B cell (primary cell): Measurements from ENCODE around the gene ENSA. TPM values are rescaled to one million over a fixed set of nuclear protein-coding genes. Genes with fewer than 3 reads are reported as not detected.
"Not testable (repeated sequence)": the region's sequence is repeated elsewhere in the genome, so short reads cannot be mapped to it uniquely, and the experiment has no call there.

ENCODE experiments used
- ATAC-seq: fragments of 200-7000 bp; cut with Tn5 transposase; one replicate; pipeline ENCODE4 v1.10.0; 2021; ENCODE audit warnings: low read depth, mild to moderate bottlenecking, moderate number of reproducible peaks, moderate library complexity
- CTCF ChIA-PET: fragments of 350-600 bp; sonication (Branson Sonifier 250); formaldehyde crosslinking; loops from one replicate; lab custom pipeline; 2021; ENCODE audit warnings: antibody characterized with exemption, inconsistent platforms; lab: Charles Lee
- POLR2A ChIA-PET: fragments of 350-600 bp; sonication (Branson Sonifier 250); formaldehyde crosslinking; loops from one replicate; lab custom pipeline; 2021; ENCODE audit warnings: antibody characterized with exemption; lab: Charles Lee
- DNase-seq: peaks from one replicate; pipeline ENCODE4 v3.0.0; 2013
- H2AFZ ChIP-seq: 2 replicates; pipeline ENCODE4 v1.6.1; 2012; ENCODE audit warnings: mild to moderate bottlenecking, low read depth, low read length; ENCODE audit not compliant: insufficient read depth, poor library complexity, severe bottlenecking
- H3K27ac ChIP-seq, 2 donors: 1 replicate in 1 of 2; 2 replicates in 1 of 2; pipeline ENCODE4 v1.5.1; 2012 to 2013; ENCODE audit warnings: low read length in 2 of 2, mild to moderate bottlenecking in 2 of 2, moderate library complexity in 1 of 2
- H3K27me3 ChIP-seq, 4 experiments: fragments of 200-600 bp in 1 of 4; sonication (generic) in 1 of 4; replicated peaks in 1 of 4; 1 replicate in 2 of 4; 2 replicates in 2 of 4; pipeline versions ENCODE4 v1.6.1 to v1.7.0; 2013 to 2016; ENCODE audit warnings: low read length in 3 of 4, mild to moderate bottlenecking in 2 of 4, mixed read lengths in 1 of 4, moderate library complexity in 1 of 4; ENCODE audit not compliant: insufficient read depth in 4 of 4, control insufficient read depth in 3 of 4; ENCODE audit errors: control extremely low read depth in 1 of 4
- H3K36me3 ChIP-seq, 2 experiments: replicated peaks in 1 of 2; 1 replicate in 1 of 2; 2 replicates in 1 of 2; pipeline versions ENCODE4 v1.6.1 to v1.7.1; 2013; ENCODE audit warnings: low read length in 1 of 2; ENCODE audit not compliant: insufficient read depth in 2 of 2, control insufficient read depth in 1 of 2; ENCODE audit errors: control extremely low read depth in 1 of 2, extremely low read depth in 1 of 2
- H3K4me1 ChIP-seq, 2 donors: fragments of 200-600 bp in 1 of 2; sonication (generic) in 1 of 2; 1 replicate in 1 of 2; 2 replicates in 1 of 2; pipeline versions ENCODE4 v1.5.1 to v1.6.1; 2013 to 2017; ENCODE audit warnings: low read length in 2 of 2; ENCODE audit not compliant: control insufficient read depth in 2 of 2, insufficient read depth in 2 of 2
- H3K4me2 ChIP-seq: replicated peaks from 2 replicates; pipeline ENCODE3; 2012; ENCODE audit warnings: mild to moderate bottlenecking, low read depth, low read length; ENCODE audit not compliant: poor library complexity, severe bottlenecking
- H3K4me3 ChIP-seq, 5 experiments: fragments of 200-600 bp in 1 of 5; sonication (generic) in 1 of 5; 1 replicate in 3 of 5; 2 replicates in 2 of 5; pipeline versions ENCODE4 v1.5.1 to v1.7.0; 2011 to 2016; ENCODE audit warnings: low read length in 4 of 5, mild to moderate bottlenecking in 4 of 5, low read depth in 2 of 5, control low read depth in 1 of 5, moderate library complexity in 1 of 5; ENCODE audit not compliant: insufficient read depth in 1 of 5; ENCODE audit errors: control extremely low read depth in 1 of 5, extremely low read depth in 1 of 5
- H3K79me2 ChIP-seq: fragments of 200-600 bp; sonication (generic); one replicate; pipeline ENCODE4 v1.6.0; 2016; ENCODE audit warnings: low read length; ENCODE audit not compliant: control insufficient read depth, insufficient read depth
- H3K9ac ChIP-seq: fragments of 200-600 bp; sonication (generic); 2 replicates; pipeline ENCODE4 v1.6.1; 2017; ENCODE audit warnings: mild to moderate bottlenecking, low read length, moderate library complexity
- H3K9me3 ChIP-seq, 3 donors: one replicate each; pipeline versions ENCODE4 v1.6.1 to v1.7.1; 2013; ENCODE audit warnings: low read length in 2 of 3; ENCODE audit not compliant: control insufficient read depth in 2 of 3, insufficient read depth in 1 of 3; ENCODE audit errors: control extremely low read depth in 1 of 3
- H4K20me1 ChIP-seq: 2 replicates; pipeline ENCODE4 v1.6.0; 2012; ENCODE audit warnings: mild to moderate bottlenecking, low read length; ENCODE audit not compliant: insufficient read depth, control insufficient read depth, poor library complexity, severe bottlenecking
- H3K27ac Mint-ChIP-seq: one replicate; pipeline ENCODE4 v1.8.0; 2021; ENCODE audit warnings: mixed read lengths
- H3K27me3 Mint-ChIP-seq: one replicate; pipeline ENCODE4 v1.8.0; 2021; ENCODE audit warnings: mixed read lengths
- H3K4me1 Mint-ChIP-seq: one replicate; pipeline ENCODE4 v1.8.0; 2021; ENCODE audit warnings: mixed read lengths
- H3K4me3 Mint-ChIP-seq: one replicate; pipeline ENCODE4 v1.8.0; 2021; ENCODE audit warnings: mixed read lengths
- H3K9me3 Mint-ChIP-seq: one replicate; pipeline ENCODE4 v1.8.0; 2022; ENCODE audit warnings: mixed read lengths; ENCODE audit not compliant: insufficient read depth
- CTCF ChIP-seq: fragments of 200-600 bp; IDR thresholded peaks from one replicate; pipeline ENCODE4 v1.8.0; 2022; ENCODE audit warnings: antibody characterized with exemption, mild to moderate bottlenecking
- EZH2 ChIP-seq: IDR thresholded peaks from 2 replicates; pipeline ENCODE4 v1.6.1; 2012; ENCODE audit warnings: borderline replicate concordance, low read depth, mild to moderate bottlenecking, moderate library complexity, low read length; ENCODE audit not compliant: insufficient read depth, poor library complexity, severe bottlenecking
- WGBS: methylation state at CpG from one replicate; pipeline ENCODE4 v1.1.5; 2013; ENCODE audit warnings: missing lambda C conversion rate; ENCODE audit not compliant: insufficient coverage; 5-methylcytosine and 5-hydroxymethylcytosine counted together
- intact Hi-C: fragments of 100-400 bp; cut with micrococcal nuclease; formaldehyde crosslinking; loops from one replicate; pipeline ENCODE4 v1.10.0; 2022
- polyA plus RNA-seq: library from polyadenylated mRNA; depleted of rRNA; stranded (reverse); fragments of >200 nt; gene quantifications from 2 replicates; pipeline ENCODE4 v1.2.3, GENCODE V29; 2012
- total RNA-seq, 2 donors: library from RNA; stranded (reverse); fragments of 120-200 nt in 1 of 2; gene quantifications; 1 replicate in 1 of 2; 2 replicates in 1 of 2; pipeline versions ENCODE4 v1.2.3 to v1.2.4, GENCODE V29; 2013 to 2022

The ENSA gene
- total and polyA plus RNA-seq, 2 donors (not counting 1 experiment from before 2014, with no cell fraction given) = 85.5 to 115 TPM

DNA sequence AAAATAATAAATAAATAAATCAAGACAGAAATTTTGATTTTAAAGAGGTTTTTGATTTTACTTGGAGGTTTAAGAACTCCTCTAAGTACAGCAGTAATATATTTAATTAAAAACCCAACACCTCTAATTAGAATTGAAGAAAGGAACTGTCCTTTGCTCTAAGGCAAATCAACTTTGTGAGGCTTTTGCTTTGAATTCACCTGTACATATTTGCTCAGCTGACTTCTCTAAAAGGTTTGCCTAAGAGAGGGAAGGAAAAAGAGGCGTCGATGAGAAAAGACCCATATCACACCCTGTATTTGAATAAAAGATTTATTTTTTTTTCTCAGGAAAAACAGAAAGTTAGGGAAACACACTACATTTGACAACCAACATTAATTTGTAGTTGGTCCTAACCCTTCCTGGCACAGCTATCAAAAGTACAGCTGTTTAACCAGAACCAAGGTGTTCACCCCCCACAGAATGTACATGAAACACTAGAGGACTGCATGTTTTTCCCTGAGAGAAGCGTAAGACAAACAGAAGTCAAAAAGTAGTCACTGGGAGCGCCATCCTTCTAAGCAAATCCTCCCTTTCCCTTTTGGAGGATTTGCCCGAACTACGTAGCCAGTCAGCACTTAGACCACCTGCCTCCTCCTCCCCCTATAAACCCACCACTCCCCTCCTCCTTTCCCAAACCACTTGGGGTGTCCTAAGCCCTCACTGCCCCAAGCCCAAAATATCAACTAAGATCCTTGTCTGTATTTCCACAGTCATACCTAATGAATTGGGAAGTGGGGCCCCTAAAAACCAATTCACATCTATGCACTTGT lies 54.9 kb downstream of the ENSA start:
- peaks cover 93% of the 10 kb centered on the region for H3K79me2 ChIP-seq
- ChIA-PET CTCF (interaction anchor here (0.6 to 19.2 kb wide), 3 partner anchors 13 to 47 kb away, joined by 3 to 497 read pairs (median 157); no protein-coding TSS in a partner anchor), POLR2A (interaction anchor here (0.9 to 11.2 kb wide), 2 partner anchors 10 to 41 kb away, joined by 4 to 371 read pairs; no protein-coding TSS in a partner anchor)
- no peak for ATAC-seq
- no peaks in the 10 kb centered on the region for H3K27me3 ChIP-seq
- no peaks in the 10 kb centered on the region for H3K9me3 ChIP-seq
- H3K36me3 ChIP-seq = peaks cover 1 to 78% of the 10 kb centered on the region in 2 experiments
- Mint-ChIP-seq H3K4me1 (peaks cover 67% of the 10 kb centered on the region), H3K9me3 (no peaks in the 10 kb centered on the region), H3K27ac (peak overlapping the region; percentile 83), H3K4me3 (peak overlapping the region; percentile 99), H3K27me3 (no peaks in the 10 kb centered on the region)
- peaks cover 67 to 72% of the 10 kb centered on the region in 2 donors for H3K4me1 ChIP-seq
- H4K20me1 ChIP-seq = peaks cover 69% of the 10 kb centered on the region
- intact Hi-C loops = loop anchor here (1.0 kb wide), 1 partner anchor 37 kb away; no protein-coding TSS in a partner anchor
- peak; percentile 20 for DNase-seq
- peak overlapping the region; percentile 94 for H3K9ac ChIP-seq
- H3K27ac ChIP-seq = peak overlapping the region; percentile 29 to 97
- peak overlapping the region; percentile 76 to 100 (median 98) for H3K4me3 ChIP-seq
- H3K4me2 ChIP-seq = peak overlapping the region; percentile 86
- no peak for TF ChIP-seq CTCF
- TF ChIP-seq EZH2 = no peak
- no peak overlapping the region for H2AFZ ChIP-seq
- 63% methylated on average over 4 of the region's 6 CpGs for WGBS

DNA sequence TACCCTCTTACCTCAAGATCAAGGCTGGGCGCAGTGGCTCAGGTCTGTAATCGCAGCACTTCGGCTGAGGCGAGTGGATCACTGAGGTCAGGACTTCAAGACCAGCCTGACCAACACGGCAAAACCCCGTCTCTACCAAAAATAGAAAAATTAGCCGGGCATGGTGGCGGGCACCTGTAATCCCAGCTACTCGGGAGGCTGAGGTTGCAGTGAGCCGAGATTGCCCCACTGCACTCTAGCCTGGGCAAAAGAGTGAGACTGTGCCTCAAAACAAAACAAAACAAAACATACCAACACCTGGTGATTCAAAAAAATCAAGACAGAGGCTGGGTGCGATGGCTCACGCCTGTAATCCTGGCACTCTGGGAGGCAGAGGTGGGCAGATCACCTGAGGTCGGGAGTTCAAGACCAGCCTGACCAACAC lies 55.8 kb downstream of the ENSA start:
- H3K27ac ChIP-seq = peak overlapping the region; percentile 66 to 99
- Mint-ChIP-seq H3K4me3 (peak overlapping the region; percentile 74), H3K27ac (peak overlapping the region; percentile 79), H3K4me1 (peaks cover 74% of the 10 kb centered on the region)
- H4K20me1 ChIP-seq = peaks cover 62% of the 10 kb centered on the region
- not testable (repeated sequence) for H3K27me3 Mint-ChIP-seq, ATAC-seq, DNase-seq, H2AFZ ChIP-seq, H3K9me3 Mint-ChIP-seq, H3K9me3 ChIP-seq, H3K27me3 ChIP-seq
- CTCF ChIA-PET = interaction anchor here (0.6 to 19.2 kb wide), 3 partner anchors 12 to 47 kb away, joined by 3 to 497 read pairs (median 157); no protein-coding TSS in a partner anchor
- peaks cover 75 to 80% of the 10 kb centered on the region in 2 donors for H3K4me1 ChIP-seq
- H3K36me3 ChIP-seq = peaks cover 1 to 76% of the 10 kb centered on the region in 2 experiments
- intact Hi-C loops = loop anchor here (1.0 kb wide), 1 partner anchor 10 kb away; no protein-coding TSS in a partner anchor
- H3K4me3 ChIP-seq = peak overlapping the region in 4 of 5 experiments; percentile 12 to 51 (median 27)
- H3K4me2 ChIP-seq = peak overlapping the region; percentile 86
- 58% methylated on average over 12 of the region's 13 CpGs for WGBS
- peak overlapping the region; percentile 50 for H3K9ac ChIP-seq
- POLR2A ChIA-PET = interaction anchor here (11.2 kb wide), 1 partner anchor 9 kb away, joined by 371 read pairs; no protein-coding TSS in a partner anchor
- peaks cover 93% of the 10 kb centered on the region for H3K79me2 ChIP-seq
